Measurements from ENCODE around the gene CTNNB1.

CTNNB1 gene

DNA sequence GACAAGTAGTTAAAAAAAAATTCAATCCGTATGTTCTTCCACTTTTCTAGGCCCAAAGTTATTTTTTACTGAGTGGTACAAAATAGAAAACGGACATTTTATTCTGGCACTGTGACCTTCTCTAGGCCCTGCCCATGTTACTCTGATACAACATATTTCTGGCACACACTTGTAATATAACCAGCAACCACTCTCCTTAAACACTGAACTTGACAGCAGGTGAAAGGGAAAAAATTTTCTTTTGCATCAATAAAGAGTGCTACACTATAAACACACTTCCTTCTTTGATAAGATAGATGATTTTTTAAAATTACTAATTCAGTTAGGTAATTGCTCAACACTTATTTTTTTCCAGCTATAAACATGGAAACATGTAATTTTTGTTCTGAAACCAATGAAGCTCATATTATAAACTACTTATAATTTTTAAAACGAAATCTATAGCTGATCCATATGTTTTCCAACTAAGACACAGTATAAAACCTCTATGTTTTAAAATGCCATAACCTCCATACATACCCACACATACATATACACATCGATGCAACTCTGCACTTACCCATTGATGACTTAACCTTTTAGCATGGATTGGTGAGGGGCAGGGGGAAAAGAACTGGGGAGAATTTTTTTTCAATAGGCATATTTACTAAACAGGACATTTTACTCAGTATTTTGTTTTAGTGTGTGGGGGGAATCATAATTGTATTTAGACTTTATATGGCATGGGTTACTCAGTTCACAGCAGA is 5.3 kb upstream of the CTNNB1 start:
- no peak for DNase-seq

DNA sequence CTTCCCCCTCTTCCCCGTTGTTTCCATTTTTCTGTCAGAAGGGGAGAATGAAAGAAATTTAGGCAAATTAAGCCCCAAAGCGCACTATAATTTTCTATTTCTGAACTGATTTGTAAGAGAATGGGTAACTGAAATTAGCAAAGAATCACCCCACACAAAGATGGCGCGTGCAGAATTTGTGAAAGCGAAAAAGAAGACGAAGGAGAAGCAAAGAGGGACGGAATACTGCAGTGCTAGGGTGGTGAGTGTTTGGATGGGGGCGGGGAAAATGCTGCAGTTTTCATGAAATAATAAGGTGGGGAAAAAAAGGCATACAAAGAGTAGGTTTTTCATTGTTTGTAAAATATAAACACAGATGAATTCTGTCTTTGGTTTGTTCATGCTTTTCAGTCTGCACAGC is 4.6 kb upstream of the CTNNB1 start:
- no peak for DNase-seq

DNA sequence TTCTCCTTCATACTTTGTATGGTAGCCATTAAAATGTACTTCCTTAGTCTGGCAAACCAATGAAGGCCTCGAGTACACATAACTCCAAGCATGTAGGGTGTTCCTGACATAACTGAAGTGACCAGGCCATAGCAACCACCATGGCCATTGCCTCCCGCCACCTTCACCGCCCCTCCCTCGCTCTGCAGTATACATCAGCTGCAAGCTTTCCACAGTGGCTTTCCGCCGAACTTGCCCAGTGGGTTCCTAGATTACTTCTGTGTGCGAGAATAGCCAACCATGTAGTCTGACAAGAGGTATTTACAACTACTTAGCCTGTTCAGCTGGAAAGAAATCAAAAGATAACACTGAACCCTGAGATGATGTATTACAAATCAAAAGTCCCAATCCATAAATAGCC is 3.4 kb upstream of the CTNNB1 start:
- no peak for DNase-seq

DNA sequence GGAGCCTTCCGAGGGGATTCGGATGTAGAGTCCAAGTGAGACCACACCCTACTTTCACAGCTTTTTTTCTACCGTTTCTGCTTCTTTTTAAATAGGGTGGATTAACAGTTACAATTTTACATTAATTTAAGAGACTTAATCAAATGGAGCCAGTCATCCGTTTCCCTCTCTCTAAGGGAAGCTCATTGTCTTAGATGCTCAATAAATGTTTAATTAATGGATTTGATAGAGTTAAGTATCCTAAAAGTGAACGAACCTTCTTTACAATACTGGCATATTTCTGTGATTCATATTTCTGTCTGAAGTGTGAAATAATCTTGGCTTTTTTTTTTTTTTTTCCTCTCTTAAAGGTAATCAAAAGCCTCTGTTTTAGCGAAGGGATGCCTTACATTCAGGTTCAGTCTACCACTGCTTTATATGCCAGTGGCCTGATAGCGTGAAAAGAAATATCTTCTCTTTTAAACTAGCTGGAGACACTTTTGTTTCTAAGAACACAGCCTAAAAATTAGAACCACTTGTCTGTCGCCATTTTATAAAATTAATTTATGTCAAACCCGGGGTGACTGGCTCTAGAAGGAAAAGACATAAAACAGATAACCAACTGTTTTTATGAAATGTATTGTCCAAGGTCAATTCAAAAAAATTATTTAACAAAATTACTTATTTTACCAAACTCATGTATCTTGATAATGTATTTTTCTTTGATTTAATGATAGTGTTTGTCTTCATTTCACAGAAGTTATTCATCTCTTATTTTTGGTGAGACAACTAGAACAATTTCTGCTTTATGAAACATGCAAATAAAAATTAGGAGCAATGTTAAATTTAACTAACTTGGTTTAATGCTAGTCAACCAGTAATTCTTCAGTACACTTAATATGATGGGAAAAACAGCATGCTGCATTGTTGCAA is 2.5 kb upstream of the CTNNB1 start:
- no peak for DNase-seq

DNA sequence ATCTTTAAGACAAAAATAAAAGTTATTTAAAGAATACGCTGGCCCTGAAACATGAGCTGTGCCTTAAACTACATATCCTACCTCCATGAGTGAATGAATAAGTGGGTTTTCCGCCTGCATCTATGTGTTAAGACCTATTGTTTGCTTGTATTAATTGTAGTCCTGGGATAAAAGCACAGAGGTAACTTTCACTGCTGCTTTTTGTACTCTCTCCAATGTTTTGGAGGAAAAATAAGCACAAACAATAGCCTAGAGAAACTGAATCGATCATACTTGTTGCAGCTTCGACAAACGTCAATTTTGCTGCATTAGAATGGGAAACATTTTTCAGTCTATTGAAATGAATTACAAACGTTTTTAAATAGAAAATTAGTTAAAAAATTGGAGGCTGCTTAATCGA is 1.3 kb upstream of the CTNNB1 start:
- DNase-seq, result no peak

DNA sequence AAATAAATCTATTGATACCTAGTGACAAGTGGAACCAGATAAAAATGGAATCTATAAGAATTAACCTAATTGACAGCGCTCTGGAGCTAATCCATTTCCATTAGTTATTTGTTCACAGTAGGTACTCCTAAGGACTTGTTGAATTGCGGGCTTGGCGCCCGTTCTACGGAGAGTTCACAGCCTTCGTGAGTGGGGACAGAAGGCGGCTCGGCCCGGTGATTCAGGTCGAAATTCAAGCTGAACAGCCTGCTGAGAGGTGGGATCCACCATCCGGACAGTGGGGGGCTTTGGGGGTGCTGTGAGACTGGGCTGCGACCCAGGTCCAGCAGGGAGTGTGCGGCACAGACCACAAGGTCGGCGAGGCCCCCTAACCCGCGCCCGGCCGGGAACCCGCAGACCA is 779 bp upstream of the CTNNB1 start:
- DNase-seq, result peak; percentile 29

DNA sequence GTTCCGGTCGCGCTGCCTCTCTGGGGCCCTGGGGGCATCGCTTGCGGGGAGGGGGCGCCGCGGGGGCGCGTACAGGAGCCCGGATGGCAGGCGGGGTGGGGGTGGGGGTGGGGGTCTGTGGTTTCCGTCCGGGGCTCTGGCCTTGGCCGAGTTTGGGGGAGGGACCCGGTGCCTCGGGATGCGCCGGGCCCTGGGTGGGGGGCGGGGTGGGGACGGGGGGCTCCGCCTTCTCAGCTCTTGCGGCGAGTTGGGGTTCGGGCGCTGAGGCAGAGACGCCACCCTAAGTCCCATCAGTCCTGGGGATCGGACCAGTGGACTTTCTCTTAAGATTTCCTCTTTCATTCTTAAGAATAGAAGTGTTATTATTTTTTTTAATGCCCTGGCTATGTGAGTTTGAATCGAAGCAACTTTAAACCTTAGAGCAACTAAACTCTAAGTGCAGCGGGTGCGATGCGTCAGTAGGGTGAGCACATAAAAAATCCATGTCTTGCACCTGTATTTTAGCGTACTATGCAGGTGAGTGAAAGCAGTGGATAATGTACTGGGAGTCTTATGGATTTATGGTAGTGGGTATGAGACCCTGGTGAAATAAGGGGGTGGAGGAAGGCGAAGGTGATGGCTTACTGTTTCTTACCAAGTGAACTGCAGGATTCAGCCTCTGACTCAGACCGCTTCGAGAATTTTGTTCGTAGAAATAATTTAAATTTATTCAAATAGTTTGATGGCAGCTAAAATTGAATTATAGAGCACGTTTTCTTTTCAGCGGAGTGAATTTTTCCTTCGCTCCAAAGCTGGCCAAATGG is 762 bp downstream of the CTNNB1 start:
- peak; percentile 64 for DNase-seq

DNA sequence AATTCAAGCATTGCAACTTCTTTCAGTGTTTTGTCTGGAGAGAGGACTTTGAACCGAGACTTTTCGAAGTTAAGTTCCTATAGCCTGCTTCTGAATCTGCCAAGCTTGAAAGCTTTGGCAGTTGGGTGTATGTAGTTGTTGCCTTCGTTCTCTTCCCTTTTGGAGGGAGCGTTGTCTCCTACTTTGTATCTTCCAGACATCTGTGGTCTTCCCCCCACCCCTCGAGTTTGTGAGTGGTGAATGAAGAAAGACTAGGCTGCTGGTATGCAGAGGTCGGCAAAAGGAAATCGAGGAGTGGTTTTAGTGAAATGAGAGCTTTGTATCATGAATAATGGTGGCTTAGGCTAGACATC is 1.3 kb downstream of the CTNNB1 start:
- DNase-seq, result peak; percentile 51

DNA sequence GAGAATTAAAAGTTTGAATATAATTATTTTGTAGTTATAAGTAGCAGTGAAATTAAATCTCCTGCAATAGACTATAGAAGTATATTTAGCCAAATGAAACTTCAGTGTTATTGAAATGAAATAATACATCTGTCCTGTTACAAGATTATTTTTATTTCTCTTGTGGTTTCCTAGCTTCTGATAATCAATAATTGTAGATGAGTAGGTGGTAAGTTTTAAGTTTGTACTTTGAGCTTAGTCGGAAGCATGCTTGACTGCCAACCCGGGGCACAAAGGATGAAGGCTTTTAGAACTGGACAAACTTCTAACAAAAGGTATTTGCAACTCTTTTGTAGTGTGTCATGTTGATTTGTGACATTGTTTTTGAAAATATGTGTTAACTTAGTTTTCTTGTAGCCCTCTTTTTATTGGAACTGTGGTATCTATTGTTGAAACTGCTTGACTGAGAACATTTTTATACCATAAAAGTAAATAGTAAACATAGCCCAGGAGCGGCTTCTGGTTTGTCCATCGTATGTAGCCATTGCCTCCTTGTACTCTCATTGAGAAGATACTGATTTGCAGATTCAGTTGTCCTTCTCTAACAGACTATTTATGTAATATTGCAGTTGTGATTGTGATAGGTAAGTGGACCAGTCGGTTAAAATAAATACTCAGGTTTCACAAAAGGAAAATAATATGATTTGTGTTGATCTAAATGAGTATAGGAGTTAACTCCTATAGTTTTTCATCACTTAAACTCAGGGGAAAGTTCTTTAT is 2.9 kb downstream of the CTNNB1 start:
- no peak for DNase-seq

DNA sequence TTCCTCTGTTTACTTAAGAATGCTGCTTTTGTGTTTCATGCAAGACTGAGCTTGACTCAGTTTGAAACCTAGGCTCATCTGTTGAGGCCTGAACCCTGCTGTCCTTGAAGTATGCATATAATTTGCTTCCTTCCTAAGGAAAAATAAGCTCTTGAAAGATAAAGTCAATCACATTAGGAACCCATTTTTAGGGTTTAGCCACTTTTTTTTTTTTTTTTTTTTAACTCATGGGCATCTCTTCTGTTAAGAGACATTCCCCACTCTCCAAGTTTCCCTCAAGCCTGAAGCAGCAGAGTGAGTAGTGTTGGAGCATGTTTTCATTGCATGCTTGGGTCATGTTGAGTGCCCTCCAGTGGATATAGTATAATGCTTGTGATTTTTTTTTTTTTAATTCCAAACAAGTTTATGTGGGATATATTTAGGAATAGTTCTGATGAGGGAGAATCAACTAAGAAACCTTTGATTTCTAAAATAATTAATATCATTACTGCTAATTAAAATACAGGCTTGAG is 3.6 kb downstream of the CTNNB1 start:
- peak; percentile 16 for DNase-seq

DNA sequence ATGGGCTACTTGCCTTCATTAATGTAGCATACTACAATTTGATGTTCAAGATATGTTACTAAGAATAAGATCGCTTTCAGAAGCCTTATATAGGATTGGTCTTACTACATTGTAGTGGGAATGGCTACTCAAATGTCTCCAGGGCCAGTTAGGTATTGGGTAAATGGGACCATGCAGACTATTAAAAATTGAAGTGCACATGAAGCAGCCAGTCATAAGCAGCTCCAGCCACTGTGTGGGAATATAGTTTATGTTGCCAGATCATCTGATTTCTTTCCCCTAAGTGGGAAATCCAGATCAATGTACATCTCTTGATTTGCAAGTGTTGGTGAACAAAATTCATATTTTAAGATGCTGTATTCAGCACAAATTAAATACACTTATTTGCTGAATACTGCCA is 5.1 kb downstream of the CTNNB1 start:
- DNase-seq, result no peak

DNA sequence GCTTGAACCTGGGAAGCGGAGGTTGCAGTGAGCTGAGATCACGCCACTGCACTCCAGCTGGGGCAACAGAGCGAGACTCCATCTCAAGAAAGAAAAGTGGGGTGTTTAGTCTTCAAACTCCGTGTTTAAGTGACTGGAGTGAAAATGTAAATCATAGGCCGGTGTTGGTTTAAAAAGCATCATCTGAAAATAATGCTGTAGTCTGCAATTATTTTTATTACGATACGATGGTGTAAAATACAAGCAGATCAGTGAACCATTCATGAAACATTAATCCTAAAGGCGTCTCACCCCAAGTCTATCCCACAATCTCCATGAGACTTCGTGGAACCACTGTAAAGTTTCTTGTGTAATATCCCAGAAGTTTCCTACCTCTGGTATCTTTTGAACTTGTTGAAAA is 6.3 kb downstream of the CTNNB1 start:
- DNase-seq, result no peak

DNA sequence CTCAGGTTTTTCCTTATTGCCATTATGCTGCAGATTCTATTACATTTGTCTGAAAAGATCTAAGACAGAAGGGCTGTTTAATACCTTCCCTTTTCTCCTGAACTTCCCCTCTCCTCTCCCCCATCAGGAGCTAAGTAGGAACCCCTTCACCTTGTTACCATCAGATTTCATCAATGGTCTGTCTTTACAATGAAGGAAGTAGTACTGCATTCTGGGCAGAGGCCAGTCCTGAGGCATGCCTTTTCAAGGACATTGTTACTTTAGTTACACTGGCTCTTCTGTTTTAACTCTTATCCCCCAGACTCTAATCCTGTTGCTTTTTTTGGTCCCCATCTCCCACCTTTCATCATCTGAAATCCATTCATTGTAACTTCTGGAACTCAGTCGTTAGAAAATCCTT is 8.1 kb downstream of the CTNNB1 start:
- no peak for DNase-seq

DNA sequence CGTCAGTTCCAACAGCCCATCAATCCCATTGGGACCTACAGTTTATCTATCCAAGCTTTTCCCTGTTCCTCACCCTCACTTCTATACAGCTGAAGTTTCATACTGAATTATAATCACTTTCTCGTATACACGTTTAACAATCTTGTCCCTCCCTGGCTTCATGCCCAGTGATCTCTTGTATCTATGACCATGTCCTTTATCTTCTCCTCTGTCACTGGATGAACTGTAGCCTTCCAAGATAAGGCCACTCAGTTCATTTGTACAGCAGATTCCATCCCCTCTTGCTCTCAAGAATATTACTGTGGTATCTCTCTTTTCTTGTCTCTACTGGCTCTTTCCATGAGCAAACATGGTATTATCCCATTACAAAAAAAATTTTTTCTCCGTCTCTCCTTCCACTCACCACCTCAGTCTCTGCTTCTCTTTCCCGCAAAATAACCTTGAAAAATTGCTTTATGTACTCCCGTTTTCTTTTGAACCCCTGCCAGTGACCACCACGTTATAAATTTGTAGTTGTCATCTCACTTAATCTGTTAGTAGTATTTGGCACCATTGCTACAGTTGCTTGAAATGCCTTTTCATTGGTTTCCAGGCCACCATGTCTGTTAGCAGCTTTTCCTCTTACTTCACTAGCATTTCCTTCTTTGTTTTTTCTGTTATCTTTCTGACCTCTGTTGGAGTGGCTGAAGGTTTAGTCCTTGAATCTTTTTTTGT is 9.4 kb downstream of the CTNNB1 start:
- DNase-seq, result no peak

DNA sequence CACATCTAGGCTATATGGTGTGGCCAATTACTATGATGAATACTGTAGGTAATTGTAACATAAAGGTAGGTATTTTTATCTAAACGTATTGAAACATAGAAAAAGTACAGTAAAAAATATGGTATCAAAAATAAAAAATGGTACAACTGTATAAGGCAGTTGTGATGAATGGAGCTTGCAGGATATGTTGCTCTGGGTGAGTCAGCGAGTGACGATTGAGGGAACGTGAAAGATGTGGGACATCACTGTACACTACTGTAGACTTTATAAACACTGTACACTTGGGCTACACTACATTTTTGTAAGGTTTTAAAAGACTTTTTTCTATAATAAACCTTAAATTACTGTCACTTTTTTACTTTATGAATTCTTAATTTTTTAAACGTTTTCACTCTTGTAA is 10.3 kb downstream of the CTNNB1 start:
- DNase-seq, result no peak

DNA sequence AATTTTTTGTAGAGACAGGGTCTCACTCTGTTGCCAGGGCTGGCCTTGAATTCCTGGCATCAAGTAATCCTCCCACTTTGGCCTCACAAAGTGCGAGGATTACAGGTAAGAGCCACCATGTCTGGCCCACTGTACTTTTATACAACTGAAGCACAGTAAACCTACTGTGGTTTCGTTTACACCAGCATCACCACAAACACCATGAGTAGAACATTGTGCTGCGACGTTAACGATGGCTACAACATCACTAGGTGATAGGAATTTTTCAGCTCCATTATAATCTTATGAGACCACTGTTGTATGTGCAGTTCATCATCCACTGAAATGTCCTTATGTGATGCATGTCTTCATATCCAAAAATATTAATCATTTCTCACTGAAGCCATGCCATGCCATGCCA is 11.7 kb downstream of the CTNNB1 start:
- DNase-seq, result no peak

DNA sequence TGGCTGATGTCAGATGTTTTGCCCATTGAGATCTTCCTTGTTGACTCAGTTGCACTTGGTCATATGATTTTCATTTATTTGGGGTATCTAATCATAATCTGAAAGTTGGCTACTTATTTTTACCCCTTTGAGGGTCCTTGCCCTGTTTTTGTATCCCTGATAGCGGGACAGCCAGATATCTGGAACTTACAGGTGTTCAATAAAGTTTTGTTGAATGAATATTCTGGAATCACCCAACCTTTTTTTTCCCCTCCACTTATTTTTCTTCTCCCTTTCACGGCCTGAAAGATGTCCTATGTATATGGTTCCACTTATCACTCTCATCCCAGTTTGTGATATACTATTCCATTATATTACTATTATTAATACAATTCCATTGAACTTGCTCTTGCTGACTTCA is 12.8 kb downstream of the CTNNB1 start:
- DNase-seq, result no peak

DNA sequence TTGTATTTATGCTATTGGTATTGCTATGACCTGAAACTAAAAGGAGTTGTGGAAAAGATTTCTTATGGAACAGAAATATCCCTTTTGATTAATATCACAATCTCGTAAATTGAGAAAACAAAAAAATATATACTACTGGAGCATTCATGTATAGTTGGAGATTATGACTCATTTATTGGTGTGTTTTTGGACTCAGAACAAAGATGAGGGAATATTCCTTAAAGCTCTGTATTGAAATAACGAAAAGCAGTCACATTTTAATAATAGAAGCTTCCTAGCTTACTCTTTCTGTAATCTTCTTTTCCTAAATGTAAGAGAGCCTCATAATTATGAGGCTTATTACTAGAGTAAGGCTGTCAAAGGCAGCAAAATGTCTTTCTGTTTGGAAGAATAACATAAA is 14.3 kb downstream of the CTNNB1 start:
- DNase-seq, result no peak

DNA sequence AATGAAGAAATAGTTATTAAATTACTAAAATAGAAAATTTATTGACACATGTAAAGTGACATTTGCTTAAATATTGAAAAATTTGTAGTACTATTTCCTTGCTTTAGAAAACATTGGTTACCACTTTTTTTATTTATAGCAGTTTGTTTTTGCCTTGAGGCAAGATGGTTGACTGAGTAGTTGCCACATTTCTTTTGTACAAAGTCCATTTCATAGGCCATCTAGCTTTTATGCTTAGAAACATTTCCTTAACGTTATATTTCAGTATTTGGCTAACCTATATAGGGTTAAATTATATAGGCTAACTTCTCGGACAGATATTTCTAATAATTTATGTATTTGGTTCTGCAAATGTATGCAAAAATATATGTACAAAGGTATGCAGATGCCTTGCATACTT is 17.1 kb downstream of the CTNNB1 start:
- DNase-seq, result no peak

DNA sequence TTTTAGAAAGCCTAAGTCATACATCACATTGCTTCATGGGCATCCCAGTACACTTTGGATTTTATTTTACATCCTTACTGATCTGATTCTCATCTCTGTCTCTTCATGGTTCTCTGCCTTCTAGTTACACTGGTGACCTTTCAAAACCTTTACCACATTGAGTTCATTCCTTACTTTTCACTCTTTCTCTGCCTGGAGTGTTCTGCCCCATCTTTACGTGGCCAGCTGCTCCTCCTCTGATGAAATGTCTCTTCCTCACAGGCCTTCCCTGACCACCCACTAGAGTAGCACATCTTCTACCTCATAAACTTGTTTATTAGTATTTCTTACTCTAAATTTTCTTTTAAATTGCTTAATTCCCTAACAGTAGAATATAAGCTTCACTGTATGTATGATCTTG is 17.7 kb downstream of the CTNNB1 start:
- no peak for DNase-seq

DNA sequence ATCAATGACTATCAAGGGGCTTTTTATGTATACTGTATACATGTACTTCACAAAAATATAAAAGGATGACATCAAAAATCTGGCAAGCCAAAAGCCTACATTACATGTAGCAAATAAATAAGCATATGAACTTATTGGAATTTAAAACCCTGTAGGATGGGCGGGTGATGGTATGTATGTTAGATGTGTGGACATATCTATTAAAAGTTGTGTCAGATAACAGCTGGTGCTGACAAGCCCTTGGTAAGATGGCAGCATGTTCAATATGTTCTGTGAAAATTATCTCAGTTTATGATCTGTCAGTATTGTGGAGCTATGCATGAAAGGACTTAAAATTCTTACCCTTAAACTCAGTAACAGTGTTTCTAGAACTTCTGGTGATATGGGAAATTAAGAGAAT is 20.1 kb downstream of the CTNNB1 start:
- no peak for DNase-seq
